HG03442 (cell line): ENCODE results near the gene IFT52.

Source experiments
- ATAC-seq: cut with Tn5 transposase; IDR thresholded peaks from one replicate; pipeline ENCODE4 v1.9.1; 2021; ENCODE audit warnings: mild to moderate bottlenecking, moderate library complexity; ENCODE audit not compliant: unreplicated experiment

IFT52 gene

GRCh38 chr20:43590392-43591303 is at the start of gene IFT52:
Gene IFT52 (plus strand): TSS chr20:43590937. CDS start chr20:43594699, 3,762 bp downstream.
- peak; percentile 99 for ATAC-seq

GRCh38 chr20:43541214-43541613 is 49.5 kb upstream of the IFT52 start:
- ATAC-seq: no peak

- ATAC-seq: no peak
These were observed 48.6 kb upstream of the IFT52 start for GRCh38 chr20:43542161-43542560.

GRCh38 chr20:43542674-43543073 is 48.1 kb upstream of the IFT52 start:
- ATAC-seq: no peak

- ATAC-seq: no peak
These were observed 47.6 kb upstream of the IFT52 start for GRCh38 chr20:43543138-43543537.

GRCh38 chr20:43544501-43544900 is 46.2 kb upstream of the IFT52 start:
- ATAC-seq: no peak

GRCh38 chr20:43545837-43546578 is 44.7 kb upstream of the IFT52 start:
- no peak for ATAC-seq

GRCh38 chr20:43548273-43548880 is 42.4 kb upstream of the IFT52 start:
- ATAC-seq: no peak

GRCh38 chr20:43549416-43550065 is 41.2 kb upstream of the IFT52 start:
- no peak for ATAC-seq

GRCh38 chr20:43550456-43550855 is 40.3 kb upstream of the IFT52 start:
- no peak for ATAC-seq

GRCh38 chr20:43554369-43554768 is 36.4 kb upstream of the IFT52 start:
- no peak for ATAC-seq

GRCh38 chr20:43558412-43559146 is 32.2 kb upstream of the IFT52 start, which contains the start of gene SGK2:
Gene SGK2 (plus strand): TSS chr20:43559027. CDS start chr20:43566496, 7,469 bp downstream.
- no peak for ATAC-seq

GRCh38 chr20:43559147-43559987 is 31.4 kb upstream of the IFT52 start:
- ATAC-seq: no peak

- no peak for ATAC-seq
These were observed 29.8 kb upstream of the IFT52 start for GRCh38 chr20:43560974-43561373.

- no peak for ATAC-seq
These were observed 27.3 kb upstream of the IFT52 start for GRCh38 chr20:43563429-43563828.

- no peak for ATAC-seq
These were observed 26.7 kb upstream of the IFT52 start for GRCh38 chr20:43563991-43564390.

- ATAC-seq: no peak
These were observed 26.3 kb upstream of the IFT52 start for GRCh38 chr20:43564455-43564854.

GRCh38 chr20:43564993-43565757 is 25.6 kb upstream of the IFT52 start:
- ATAC-seq: no peak

- ATAC-seq: no peak
These were observed 25.0 kb upstream of the IFT52 start for GRCh38 chr20:43565758-43566104.
